ENCODE measurements around the gene TBC1D24.
A peak's percentile ranks its signal among the peaks of the same experiment; 100 is the strongest.
"Not testable (repeated sequence)": the region's sequence is repeated elsewhere in the genome, so short reads cannot be mapped to it uniquely, and the experiment has no call there.

The TBC1D24 gene

DNA sequence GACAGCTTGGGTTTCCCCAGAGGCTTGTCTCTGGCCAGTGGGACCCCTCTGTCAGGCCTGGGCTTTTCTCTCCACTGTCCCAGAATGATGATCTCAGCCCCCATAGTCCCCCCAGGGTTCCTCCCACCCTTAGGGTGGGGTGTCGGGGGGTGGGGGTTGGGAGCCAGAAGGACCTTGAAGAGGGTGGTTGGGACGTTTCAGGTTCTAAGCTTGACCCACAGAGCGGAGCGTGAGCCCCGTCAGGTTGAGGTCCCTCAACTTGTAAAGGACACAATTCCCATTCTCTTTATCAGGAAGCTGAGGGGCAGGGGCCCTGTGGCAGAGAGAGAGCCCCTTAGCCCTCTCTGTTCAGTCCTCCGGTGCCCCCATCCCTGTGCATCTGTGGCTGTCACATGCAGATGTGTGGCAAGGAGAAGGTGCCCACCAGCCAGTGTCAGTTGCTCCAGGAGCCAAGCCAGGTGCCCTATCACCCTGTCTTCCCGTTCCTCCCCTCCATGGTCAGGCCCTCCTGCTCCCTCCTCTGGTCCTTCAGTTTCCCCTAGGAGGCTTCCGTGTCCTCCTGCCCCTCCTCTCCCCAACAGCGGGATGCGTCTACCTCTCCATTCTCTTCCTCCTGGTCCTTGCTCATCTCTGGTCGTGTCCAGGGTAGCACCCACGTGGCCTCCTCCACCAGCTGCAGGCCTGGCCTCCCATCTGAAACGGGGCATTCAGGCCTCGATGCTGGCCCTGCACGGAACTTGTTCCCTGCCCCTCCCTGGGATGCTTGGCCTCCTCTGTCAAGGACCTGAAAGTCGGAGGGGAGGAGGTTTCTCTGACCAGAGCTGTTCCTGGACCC is 5.3 kb upstream of the TBC1D24 start:
- DNase-seq: peak; percentile 29

GRCh38 chr16:2470234-2470601 is 4.7 kb upstream of the TBC1D24 start:
- no peak for DNase-seq

- peak; percentile 72 for DNase-seq
Observed at GRCh38 chr16:2470603-2471015, 4.3 kb upstream of the TBC1D24 start.

DNA sequence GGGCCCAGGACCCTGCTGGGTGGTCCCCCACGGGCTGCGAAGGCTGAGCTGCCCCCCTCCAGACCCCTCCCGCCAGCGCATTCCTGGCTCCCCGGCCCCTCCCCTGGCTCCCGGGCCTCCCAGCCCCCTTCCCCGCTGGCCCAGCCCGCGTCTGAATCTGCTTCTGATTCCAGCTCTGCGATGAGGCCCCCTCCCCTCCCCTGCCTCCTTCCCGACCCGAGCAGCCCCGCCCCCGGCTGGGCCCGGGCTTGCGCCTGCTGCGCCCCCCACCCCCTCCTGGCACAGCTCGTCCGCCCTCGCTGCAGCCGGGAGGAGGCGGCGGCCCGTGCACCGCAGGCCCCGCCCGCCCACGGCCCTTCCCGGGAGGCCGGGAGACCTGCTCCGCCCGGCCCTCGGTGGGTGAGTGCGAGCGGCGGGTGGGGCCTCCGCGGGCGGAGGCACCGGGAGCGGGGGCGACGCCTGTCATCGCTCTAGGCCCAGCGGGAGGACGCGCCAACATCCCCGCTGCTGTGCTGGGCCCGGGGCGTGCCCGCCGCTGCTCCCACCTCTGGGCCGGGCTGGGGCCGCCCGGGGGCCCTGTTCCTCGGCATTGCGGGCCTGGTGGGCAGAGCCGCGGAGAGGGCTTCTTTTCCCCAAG is 3.8 kb upstream of the TBC1D24 start, which contains the start of gene NTN3:
NTN3 (plus strand) TSS at position 282 of the 637 bp plus-strand sequence. CDS start 405 bp downstream, outside the sequence.
- DNase-seq: peak; percentile 78

DNA sequence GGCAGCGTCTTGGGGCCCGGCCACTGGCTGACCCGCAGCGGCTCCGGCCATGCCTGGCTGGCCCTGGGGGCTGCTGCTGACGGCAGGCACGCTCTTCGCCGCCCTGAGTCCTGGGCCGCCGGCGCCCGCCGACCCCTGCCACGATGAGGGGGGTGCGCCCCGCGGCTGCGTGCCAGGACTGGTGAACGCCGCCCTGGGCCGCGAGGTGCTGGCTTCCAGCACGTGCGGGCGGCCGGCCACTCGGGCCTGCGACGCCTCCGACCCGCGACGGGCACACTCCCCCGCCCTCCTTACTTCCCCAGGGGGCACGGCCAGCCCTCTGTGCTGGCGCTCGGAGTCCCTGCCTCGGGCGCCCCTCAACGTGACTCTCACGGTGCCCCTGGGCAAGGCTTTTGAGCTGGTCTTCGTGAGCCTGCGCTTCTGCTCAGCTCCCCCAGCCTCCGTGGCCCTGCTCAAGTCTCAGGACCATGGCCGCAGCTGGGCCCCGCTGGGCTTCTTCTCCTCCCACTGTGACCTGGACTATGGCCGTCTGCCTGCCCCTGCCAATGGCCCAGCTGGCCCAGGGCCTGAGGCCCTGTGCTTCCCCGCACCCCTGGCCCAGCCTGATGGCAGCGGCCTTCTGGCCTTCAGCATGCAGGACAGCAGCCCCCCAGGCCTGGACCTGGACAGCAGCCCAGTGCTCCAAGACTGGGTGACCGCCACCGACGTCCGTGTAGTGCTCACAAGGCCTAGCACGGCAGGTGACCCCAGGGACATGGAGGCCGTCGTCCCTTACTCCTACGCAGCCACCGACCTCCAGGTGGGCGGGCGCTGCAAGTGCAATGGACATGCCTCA is 3.1 kb upstream of the TBC1D24 start:
- DNase-seq: no peak

GRCh38 chr16:2472488-2472864 is 2.5 kb upstream of the TBC1D24 start:
- no peak for DNase-seq

GRCh38 chr16:2472885-2473445 is 2.0 kb upstream of the TBC1D24 start:
- DNase-seq: no peak

GRCh38 chr16:2473446-2473926 is 1.4 kb upstream of the TBC1D24 start:
- DNase-seq: no peak

- no peak for DNase-seq
Observed at GRCh38 chr16:2473999-2474876, 689 bp upstream of the TBC1D24 start.

DNA sequence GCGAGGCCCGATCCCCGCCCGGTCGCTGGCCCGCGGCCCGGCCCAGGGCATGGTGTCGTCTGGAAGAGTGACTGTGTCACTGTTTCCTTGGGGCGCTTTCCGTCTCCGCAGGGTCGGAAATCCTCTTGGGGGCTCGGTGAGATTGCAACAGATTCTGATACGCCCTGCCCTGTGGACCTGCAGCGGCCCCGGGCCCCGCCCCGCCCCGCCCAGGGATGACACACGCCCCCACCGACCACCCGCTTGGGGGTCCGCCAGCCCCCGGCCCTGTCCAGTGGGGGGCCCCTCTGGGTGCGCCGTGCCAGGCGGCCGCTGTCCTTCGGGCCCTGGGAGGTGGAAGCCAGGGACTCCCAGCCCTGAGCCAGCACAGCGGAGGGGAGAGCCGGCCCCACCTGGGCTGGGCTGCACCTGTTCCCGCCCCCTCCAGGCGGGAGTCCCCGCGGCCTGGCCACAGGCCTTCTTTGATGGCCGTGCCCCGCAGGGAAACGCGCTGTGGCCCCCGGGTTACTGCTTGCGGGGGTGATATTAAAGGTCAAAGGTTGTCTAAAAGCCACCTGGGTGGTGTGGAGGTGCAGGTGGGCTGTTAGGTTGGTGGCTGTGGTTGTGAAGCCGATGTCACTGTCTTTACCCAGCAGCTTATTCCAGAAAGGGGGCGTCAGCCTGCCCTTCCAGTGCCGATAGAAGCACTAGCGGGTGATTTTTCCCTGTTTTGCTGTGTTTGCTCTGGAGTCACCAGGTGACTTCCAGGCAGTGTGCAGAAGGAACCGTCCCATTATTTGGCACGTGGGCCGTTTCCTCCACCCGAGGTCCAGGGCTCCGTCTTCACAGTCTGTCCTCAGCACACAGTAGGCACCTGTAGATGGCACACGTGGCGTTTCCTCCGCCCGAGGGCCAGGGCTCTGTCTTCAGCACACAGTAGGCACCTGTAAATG is 752 bp downstream of the TBC1D24 start:
- DNase-seq: no peak

- no peak for DNase-seq
Observed at GRCh38 chr16:2476345-2476720, 1.4 kb downstream of the TBC1D24 start.

DNA sequence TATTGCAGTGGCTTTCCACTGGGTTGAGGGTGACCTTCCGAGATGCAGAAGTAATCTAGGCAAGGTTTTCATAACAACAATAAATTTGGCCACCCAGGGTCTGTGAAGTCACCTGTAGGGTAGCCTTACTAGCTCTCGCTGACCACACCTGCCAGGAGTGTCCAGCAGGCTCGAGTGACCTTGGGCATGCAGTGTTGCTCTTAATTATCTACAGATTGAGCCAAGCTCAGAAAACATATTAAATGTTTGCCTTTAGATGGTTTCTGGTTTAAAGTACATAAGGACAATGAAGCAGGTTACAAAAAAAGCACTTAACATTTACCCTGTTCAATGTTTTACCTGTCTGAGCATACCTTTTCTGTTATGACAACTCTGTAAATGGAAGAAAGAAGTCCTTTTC is 1.8 kb downstream of the TBC1D24 start:
- DNase-seq: no peak

DNA sequence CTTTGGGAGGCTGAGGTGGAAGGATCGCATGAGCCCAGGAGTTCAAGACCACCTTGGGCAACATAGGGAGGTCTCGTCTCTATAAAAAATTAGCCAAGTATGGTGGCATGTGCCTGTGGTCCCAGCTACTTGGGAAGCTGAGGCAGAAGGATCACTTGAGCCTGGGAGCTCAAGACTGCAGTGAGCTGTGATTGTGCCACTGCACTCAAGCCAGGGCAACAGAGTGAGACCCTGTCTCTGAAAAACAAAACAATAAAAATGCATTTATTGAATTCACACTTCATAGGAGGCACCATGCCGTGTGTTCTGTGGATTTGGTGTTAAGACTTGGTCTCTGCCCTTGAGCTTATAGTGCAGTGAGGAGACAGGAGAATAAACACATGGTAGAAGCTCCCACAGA is 2.4 kb downstream of the TBC1D24 start:
- no peak for DNase-seq

DNA sequence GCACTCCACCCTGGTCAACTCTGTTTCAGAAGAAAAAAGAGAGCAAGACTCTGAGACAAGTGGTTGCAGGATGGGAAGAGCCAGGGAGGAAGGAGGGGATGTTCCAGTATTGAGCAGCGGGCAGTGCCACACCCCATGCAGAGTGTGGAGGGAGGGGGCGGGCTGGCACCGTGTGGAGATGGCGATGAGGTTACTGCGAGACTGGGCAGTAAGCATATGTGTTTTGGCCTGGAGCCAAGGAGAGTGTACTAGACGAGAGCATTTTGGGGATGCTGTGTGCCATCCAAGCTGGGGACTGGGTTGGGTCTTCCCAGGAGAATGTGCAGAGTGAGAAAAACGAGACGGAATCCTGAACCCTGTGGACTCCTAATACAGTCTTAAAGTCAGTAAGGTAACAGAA is 3.4 kb downstream of the TBC1D24 start:
- peak; percentile 54 for DNase-seq

DNA sequence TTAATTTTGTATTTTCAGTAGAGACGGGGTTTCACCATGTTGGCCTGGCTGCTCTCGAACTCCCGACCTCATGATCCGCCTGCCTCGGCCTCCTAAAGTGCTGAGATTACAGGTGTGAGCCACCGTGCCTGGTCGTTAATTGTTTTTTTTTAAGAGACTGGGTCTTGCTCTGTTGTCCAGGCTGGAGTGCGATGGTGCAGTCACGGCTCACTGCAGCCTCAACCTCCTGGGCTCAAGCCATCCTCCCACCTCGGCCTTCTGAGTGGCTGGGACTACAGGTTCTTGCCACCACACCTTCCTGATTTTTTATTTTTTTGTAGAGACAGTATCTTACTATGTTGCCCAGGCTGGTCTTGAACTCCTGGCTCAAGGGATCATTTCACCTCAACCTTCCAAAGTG is 5.1 kb downstream of the TBC1D24 start:
- DNase-seq: not testable (repeated sequence)

DNA sequence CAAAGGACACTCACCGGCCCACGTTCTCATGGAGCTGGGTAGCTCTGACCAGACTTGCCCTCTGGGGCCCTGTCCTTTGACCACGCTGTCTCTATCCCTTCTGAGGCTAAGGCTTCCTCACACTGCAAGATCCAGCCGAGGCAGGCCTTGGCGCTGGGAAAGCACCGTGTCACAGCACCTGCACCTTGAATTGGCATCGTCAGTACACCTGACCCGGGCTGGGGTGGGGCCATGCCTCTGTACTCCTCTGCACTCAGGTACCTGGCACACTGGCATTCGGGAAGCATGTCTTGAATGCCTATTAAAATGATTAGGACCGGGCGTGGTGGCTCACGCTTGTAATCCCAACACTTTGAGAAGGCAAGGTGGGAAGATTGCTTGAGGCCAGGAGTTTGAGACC is 6.0 kb downstream of the TBC1D24 start:
- DNase-seq: no peak

GRCh38 chr16:2481676-2482075 is 6.7 kb downstream of the TBC1D24 start:
- DNase-seq: no peak

DNA sequence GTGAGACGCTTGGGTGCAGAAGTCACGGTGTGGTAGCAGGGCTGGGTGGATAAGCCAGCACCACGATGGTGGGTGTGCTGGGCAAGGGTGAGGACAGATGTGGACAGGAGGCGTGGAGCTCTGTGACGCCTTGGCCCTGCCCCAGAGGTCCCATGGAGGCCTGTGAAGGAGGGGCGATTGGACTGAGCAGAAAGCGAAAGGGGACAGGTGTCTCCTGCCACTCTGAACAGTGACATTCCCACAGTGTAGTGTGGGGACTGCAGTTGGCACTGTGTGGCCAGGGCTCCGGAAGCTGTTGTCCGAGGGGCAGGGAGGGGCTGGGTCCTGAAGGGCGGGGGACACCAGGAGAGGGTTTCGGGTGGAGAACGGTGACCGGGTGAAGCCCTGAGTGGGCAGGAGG is 7.3 kb downstream of the TBC1D24 start:
- no peak for DNase-seq

GRCh38 chr16:2482708-2483534 is 8.0 kb downstream of the TBC1D24 start:
- peak; percentile 75 for DNase-seq
